HepG2 (cell line): ENCODE results near the gene ABCC5. TPM values are rescaled to one million over a fixed set of nuclear protein-coding genes. Genes with fewer than 3 reads are reported as not detected.

Source experiments
- ATAC-seq: fragments of 200-7000 bp; cut with Tn5 transposase; 3 replicates; pipeline ENCODE4 v1.9.1; 2020; ENCODE audit warnings: mild to moderate bottlenecking, moderate library complexity
- BruUV-seq: library from RNA; stranded (reverse); fragments of 400-500 nt; replicated peaks from 2 replicates; lab custom pipeline; 2021; lab: Mats Ljungman, UMichigan
- CTCF ChIA-PET: fragments of 300-600 bp; formaldehyde crosslinking; extraction: SDS; loops from one replicate; lab custom pipeline; 2021; ENCODE audit warnings: low total read pairs, inconsistent platforms, low intra/inter-chr PET ratio; lab: Yijun Ruan, JAX
- POLR2A ChIA-PET: fragments of 350-600 bp; sonication (Branson Sonifier 250); formaldehyde crosslinking; loops from one replicate; lab custom pipeline; 2020; ENCODE audit warnings: antibody characterized with exemption, inconsistent platforms; lab: Yijun Ruan, JAX
- DNase-seq: peaks from one replicate; pipeline ENCODE4 v3.0.0-alpha.2; 2015; ENCODE audit warnings: low spot score
- FAIRE-seq: peaks from 3 replicates; lab custom pipeline; 2011; peaks lifted over from hg19 to GRCh38; lab: Jason Lieb, UNC
- H2AFZ ChIP-seq: one replicate; pipeline ENCODE4 v1.6.1; 2011; ENCODE audit warnings: low read length, inconsistent platforms
- H3K27ac ChIP-seq: fragments of 300-600 bp; 3 replicates; pipeline ENCODE4 v1.8.0; 2011; ENCODE audit warnings: mixed run types, mild to moderate bottlenecking, mixed read lengths, low read length, inconsistent platforms; ENCODE audit not compliant: insufficient read depth; ENCODE audit errors: extremely low read length
- H3K27me3 ChIP-seq, 2 experiments: fragments of 200-600 bp in 1 of 2; 2 replicates in 1 of 2; 3 replicates in 1 of 2; pipeline versions ENCODE4 v1.6.0 to v1.8.0; 2011; ENCODE audit warnings: low read length in 2 of 2, mild to moderate bottlenecking in 2 of 2, moderate library complexity in 2 of 2, inconsistent platforms in 1 of 2; ENCODE audit not compliant: insufficient read depth in 2 of 2, control insufficient read depth in 1 of 2
- H3K36me3 ChIP-seq, 2 experiments: fragments of 200-600 bp in 1 of 2; replicated peaks in 1 of 2; 2 replicates in 1 of 2; 3 replicates in 1 of 2; pipeline versions ENCODE4 v1.5.1 to v1.8.0; 2011; ENCODE audit warnings: low read length in 2 of 2, inconsistent platforms in 1 of 2; ENCODE audit not compliant: insufficient read depth in 2 of 2, control insufficient read depth in 1 of 2
- H3K4me1 ChIP-seq: 2 replicates; pipeline ENCODE4 v1.5.1; 2012; ENCODE audit warnings: low read length, inconsistent platforms; ENCODE audit not compliant: insufficient read depth
- H3K4me2 ChIP-seq: 2 replicates; pipeline ENCODE4 v1.6.0; 2011; ENCODE audit warnings: low read depth, low read length, inconsistent platforms
- H3K4me3 ChIP-seq, 3 experiments: fragments of 200-600 bp in 1 of 3; sonication (generic), shearing (Covaris generic) in 1 of 3; replicated peaks in 1 of 3; 2 replicates each; pipeline ENCODE4 v1.5.1; 2011 to 2016; ENCODE audit warnings: low read length in 3 of 3, inconsistent platforms in 2 of 3, low read depth in 2 of 3, mild to moderate bottlenecking in 2 of 3, control low read depth in 1 of 3, mixed read lengths in 1 of 3; ENCODE audit not compliant: insufficient read depth in 1 of 3
- H3K79me2 ChIP-seq: one replicate; pipeline ENCODE4 v1.6.1; 2011; ENCODE audit warnings: low read length, inconsistent platforms; ENCODE audit not compliant: insufficient read depth
- H3K9ac ChIP-seq: 2 replicates; pipeline ENCODE4 v1.6.0; 2011; ENCODE audit warnings: mild to moderate bottlenecking, low read depth, low read length, inconsistent platforms; ENCODE audit not compliant: insufficient read depth
- H3K9me3 ChIP-seq: 2 replicates; pipeline ENCODE4 v1.5.1; 2012; ENCODE audit warnings: mild to moderate bottlenecking, low read length
- H4K20me1 ChIP-seq: 2 replicates; pipeline ENCODE4 v1.6.0; 2011; ENCODE audit warnings: inconsistent platforms, mild to moderate bottlenecking, low read length, moderate library complexity; ENCODE audit not compliant: insufficient read depth
- GATA4 ChIP-seq: sonication (generic); IDR thresholded peaks from 2 replicates; pipeline ENCODE4 v1.6.1; 2016; ENCODE audit warnings: antibody characterized with exemption, low read depth, borderline replicate concordance
- REPIN1 ChIP-seq: sonication (generic); formaldehyde crosslinking; IDR thresholded peaks from 2 replicates; pipeline ENCODE4 v1.8.0; 2022; ENCODE audit warnings: missing genetic modification reagents, low read depth, mild to moderate bottlenecking, borderline replicate concordance
- SOX6 ChIP-seq, 2 experiments: fragments of 450-650 bp in 1 of 2; sonication (generic) in 1 of 2; formaldehyde crosslinking in 1 of 2; IDR thresholded peaks; 2 replicates each; pipeline versions ENCODE4 v1.4.0 to v1.6.1; 2017 to 2020; ENCODE audit warnings: antibody characterized with exemption in 1 of 2, mild to moderate bottlenecking in 1 of 2, missing genetic modification reagents in 1 of 2
- WGBS: methylation state at CpG from one replicate; pipeline ENCODE4 v1.1.6; 2017; ENCODE audit warnings: low lambda C conversion rate; 5-methylcytosine and 5-hydroxymethylcytosine counted together
- in situ Hi-C: cut with HindIII; loops from 2 replicates; pipeline ENCODE4 v1.10.0; 2017; ENCODE audit warnings: low pct_unique_long_range_greater_than_20kb; ENCODE audit not compliant: extremely low pct_ligation_motif_present
- intact Hi-C: fragments of 100-400 bp; cut with micrococcal nuclease; formaldehyde crosslinking; loops from one replicate; pipeline ENCODE4 v1.10.0; 2022; ENCODE audit not compliant: unreplicated experiment
- polyA plus RNA-seq, 8 experiments: library from polyadenylated mRNA; depleted of rRNA in 3 of 8; stranded (reverse) in 7 of 8; unstranded in 1 of 8; fragments of >200 nt; fragmentation: Illumina TruSeq in 4 of 8; extraction: Trizol in 4 of 8; gene quantifications; 2 replicates each; pipeline versions ENCODE4 v1.2.1 to v1.2.3, GENCODE V29; 2011 to 2016; ENCODE audit warnings: low read depth in 4 of 8, missing spikeins in 1 of 8, mixed read lengths in 1 of 8; ENCODE audit not compliant: insufficient read depth in 1 of 8
- total RNA-seq, 5 experiments: library from RNA; depleted of rRNA; stranded (reverse); fragments of >200 nt; fragmentation: Illumina TruSeq; extraction: Trizol; gene quantifications; 2 replicates each; pipeline ENCODE4 v1.2.3, GENCODE V29; 2016; ENCODE audit warnings: low read depth in 1 of 5
- TF ChIP-seq, protein P1 (sequence below): sonication (generic); formaldehyde crosslinking; IDR thresholded peaks from 2 replicates; pipeline ENCODE4 v1.5.1; 2020; ENCODE audit warnings: mild to moderate bottlenecking, missing genetic modification reagents, moderate library complexity
- TF ChIP-seq, protein P2 (sequence below): sonication (generic); formaldehyde crosslinking; IDR thresholded peaks from 2 replicates; pipeline ENCODE4 v1.4.0; 2020; ENCODE audit warnings: missing genetic modification reagents, borderline replicate concordance
- TF ChIP-seq, protein P3 (sequence below): sonication (generic); formaldehyde crosslinking; IDR thresholded peaks from 2 replicates; pipeline ENCODE4 v1.9.0; 2021; ENCODE audit warnings: missing genetic modification reagents, borderline replicate concordance

The ABCC5 gene
- total and polyA plus RNA-seq, 2 of the 13 experiments (the other 11 are each of a cell fraction or from before 2014, with no cell fraction given): 12.5 to 12.7 TPM

DNA sequence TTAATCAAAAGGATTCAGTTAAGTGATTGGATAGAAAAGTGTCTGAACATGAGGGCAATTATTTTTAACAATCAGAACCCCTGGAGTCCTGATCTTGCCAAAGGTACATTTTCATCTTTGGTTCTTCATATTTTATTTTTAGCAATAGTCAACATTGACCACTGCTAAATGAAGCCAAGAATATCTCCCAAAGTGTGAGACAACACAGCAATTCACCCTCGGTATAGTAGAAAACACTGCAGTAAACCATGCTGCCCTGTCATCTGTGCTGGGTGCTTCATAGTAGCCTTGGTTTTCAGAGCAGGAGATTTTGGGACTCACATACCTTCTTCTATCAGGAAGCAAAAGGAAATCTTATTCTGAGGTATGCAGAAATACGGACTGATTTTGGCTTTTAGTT lies 85.8 kb downstream of the ABCC5 start:
- Histone ChIP-seq H3K9me3 (no peaks in the 10 kb centered on the region), H3K79me2 (no peaks in the 10 kb centered on the region), H3K36me3 (peaks cover 0 to 3% of the 10 kb centered on the region in 2 experiments; a peak in 1 of 5 replicates), H2AFZ (no peak overlapping the region), H3K4me3 (no peak overlapping the region), H3K4me1 (peaks cover 14% of the 10 kb centered on the region), H3K27ac (no peak overlapping the region), H3K4me2 (no peak overlapping the region), H3K9ac (no peak overlapping the region), H3K27me3 (no peaks in the 10 kb centered on the region), H4K20me1 (no peaks in the 10 kb centered on the region)
- intact Hi-C loops (no loop called here), in situ Hi-C loops (no loop called here)
- TF ChIP-seq REPIN1 (CRISPR knock-in tag) (no peak), GATA4 (no peak), SOX6 (IDR thresholded peaks at IDR 0.05) (no peak), SOX6 (CRISPR knock-in tag; IDR thresholded peaks at IDR 0.05) (no peak)
- TF ChIP-seq, protein P1, sequence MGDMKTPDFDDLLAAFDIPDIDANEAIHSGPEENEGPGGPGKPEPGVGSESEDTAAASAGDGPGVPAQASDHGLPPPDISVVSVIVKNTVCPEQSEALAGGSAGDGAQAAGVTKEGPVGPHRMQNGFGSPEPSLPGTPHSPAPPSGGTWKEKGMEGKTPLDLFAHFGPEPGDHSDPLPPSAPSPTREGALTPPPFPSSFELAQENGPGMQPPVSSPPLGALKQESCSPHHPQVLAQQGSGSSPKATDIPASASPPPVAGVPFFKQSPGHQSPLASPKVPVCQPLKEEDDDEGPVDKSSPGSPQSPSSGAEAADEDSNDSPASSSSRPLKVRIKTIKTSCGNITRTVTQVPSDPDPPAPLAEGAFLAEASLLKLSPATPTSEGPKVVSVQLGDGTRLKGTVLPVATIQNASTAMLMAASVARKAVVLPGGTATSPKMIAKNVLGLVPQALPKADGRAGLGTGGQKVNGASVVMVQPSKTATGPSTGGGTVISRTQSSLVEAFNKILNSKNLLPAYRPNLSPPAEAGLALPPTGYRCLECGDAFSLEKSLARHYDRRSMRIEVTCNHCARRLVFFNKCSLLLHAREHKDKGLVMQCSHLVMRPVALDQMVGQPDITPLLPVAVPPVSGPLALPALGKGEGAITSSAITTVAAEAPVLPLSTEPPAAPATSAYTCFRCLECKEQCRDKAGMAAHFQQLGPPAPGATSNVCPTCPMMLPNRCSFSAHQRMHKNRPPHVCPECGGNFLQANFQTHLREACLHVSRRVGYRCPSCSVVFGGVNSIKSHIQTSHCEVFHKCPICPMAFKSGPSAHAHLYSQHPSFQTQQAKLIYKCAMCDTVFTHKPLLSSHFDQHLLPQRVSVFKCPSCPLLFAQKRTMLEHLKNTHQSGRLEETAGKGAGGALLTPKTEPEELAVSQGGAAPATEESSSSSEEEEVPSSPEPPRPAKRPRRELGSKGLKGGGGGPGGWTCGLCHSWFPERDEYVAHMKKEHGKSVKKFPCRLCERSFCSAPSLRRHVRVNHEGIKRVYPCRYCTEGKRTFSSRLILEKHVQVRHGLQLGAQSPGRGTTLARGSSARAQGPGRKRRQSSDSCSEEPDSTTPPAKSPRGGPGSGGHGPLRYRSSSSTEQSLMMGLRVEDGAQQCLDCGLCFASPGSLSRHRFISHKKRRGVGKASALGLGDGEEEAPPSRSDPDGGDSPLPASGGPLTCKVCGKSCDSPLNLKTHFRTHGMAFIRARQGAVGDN (CRISPR knock-in tag): no peak
- TF ChIP-seq, protein P2, sequence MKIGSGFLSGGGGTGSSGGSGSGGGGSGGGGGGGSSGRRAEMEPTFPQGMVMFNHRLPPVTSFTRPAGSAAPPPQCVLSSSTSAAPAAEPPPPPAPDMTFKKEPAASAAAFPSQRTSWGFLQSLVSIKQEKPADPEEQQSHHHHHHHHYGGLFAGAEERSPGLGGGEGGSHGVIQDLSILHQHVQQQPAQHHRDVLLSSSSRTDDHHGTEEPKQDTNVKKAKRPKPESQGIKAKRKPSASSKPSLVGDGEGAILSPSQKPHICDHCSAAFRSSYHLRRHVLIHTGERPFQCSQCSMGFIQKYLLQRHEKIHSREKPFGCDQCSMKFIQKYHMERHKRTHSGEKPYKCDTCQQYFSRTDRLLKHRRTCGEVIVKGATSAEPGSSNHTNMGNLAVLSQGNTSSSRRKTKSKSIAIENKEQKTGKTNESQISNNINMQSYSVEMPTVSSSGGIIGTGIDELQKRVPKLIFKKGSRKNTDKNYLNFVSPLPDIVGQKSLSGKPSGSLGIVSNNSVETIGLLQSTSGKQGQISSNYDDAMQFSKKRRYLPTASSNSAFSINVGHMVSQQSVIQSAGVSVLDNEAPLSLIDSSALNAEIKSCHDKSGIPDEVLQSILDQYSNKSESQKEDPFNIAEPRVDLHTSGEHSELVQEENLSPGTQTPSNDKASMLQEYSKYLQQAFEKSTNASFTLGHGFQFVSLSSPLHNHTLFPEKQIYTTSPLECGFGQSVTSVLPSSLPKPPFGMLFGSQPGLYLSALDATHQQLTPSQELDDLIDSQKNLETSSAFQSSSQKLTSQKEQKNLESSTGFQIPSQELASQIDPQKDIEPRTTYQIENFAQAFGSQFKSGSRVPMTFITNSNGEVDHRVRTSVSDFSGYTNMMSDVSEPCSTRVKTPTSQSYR: no peak
- TF ChIP-seq, protein P3, sequence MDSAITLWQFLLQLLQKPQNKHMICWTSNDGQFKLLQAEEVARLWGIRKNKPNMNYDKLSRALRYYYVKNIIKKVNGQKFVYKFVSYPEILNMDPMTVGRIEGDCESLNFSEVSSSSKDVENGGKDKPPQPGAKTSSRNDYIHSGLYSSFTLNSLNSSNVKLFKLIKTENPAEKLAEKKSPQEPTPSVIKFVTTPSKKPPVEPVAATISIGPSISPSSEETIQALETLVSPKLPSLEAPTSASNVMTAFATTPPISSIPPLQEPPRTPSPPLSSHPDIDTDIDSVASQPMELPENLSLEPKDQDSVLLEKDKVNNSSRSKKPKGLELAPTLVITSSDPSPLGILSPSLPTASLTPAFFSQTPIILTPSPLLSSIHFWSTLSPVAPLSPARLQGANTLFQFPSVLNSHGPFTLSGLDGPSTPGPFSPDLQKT (CRISPR knock-in tag): no peak
- DNase-seq (no peak), FAIRE-seq (no peak), ATAC-seq (no peak)
- ChIA-PET POLR2A (no interaction called here), CTCF (no interaction called here)
- WGBS: 96% methylated on average over 2 of the region's 2 CpGs
- BruUV-seq: no TSS peak
